ENCODE results near the gene RHAG.

RHAG gene

DNA sequence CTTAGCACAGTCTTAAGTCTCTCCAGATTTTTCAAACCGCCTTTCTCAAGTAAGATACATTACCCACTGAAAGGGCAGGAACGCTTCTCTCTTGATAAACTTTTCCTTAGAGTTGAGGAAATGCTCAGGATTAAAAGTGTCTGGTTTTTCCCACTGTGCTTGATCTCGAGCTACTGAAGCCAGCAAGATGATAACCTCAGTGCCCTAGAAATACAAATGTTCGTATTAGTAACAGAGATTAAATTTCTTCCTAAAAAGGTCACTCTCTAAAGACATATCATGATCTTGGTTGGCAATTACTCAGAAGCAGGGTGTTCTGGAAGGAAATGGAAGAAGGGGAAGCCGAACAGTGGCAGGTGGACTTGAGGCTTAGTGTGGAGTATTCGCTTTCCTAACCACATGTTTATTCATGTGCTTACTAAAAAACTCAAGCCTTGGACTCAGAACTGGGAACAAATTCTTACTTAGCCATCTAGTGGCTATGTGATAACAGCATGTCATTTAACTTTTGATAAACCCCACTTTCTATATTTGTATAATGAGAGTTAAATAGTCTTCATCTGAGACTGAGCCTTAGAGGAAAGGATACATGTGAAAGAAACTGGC lies 66.1 kb downstream of the RHAG start:
- no peak for DNase-seq (ENCODE audit: low read depth, low spot score)
- H3K27ac ChIP-seq, result no peak overlapping the region

GRCh38 chr6:49565855-49566254 lies 70.8 kb downstream of the RHAG start:
- peak overlapping the region; percentile 10 for H3K27ac ChIP-seq
- DNase-seq (ENCODE audit: low read depth, low spot score), result no peak

- DNase-seq (ENCODE audit: low read depth, low spot score), result no peak
- H3K27ac ChIP-seq, result peak overlapping the region; percentile 10
Observed at GRCh38 chr6:49565261-49565660, 71.4 kb downstream of the RHAG start.

GRCh38 chr6:49564552-49564951 lies 72.1 kb downstream of the RHAG start:
- no peak for DNase-seq (ENCODE audit: low read depth, low spot score)
- H3K27ac ChIP-seq, result no peak overlapping the region

DNA sequence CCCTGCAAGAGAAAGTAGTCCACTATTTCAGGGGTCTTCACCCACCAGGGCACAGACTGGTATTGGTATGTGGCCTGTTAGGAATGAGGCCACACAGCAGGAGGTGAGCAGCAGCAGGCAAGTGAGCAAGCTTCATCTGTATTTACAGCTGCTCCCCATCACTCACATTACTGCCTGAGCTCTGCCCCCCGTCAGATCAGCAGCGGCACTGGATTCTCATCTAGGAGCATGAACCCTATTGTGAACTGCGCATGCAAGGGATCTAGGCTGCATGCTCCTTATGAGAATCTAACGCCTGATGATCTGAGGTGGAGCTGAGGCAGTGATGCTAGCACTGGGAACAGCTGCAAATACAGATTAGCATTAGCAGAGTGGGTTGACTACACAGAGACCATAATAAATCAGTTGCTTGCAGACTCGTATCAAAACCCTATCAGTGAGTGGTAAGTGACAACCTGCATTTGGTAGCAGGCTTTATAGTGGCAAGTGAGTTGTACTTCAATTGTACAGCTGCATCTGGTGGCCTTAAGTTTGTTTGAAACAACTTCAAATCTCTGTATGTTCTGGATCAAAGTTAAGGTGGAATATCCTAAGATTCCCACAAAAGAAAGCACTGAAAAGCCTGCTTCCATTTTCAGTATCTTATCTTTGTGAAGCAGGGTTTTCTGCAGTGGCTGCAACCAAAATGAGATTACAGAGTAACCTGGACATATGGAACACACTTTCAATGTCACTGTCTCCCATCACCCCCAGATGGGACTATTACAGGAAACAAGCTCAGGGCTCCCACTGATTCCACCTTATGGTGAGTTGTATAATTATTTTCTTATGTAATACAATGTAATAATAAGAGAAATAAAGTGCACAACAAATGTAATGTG lies 73.4 kb downstream of the RHAG start:
- DNase-seq (ENCODE audit: low read depth, low spot score), result no peak
- peak overlapping the region; percentile 24 for H3K27ac ChIP-seq

- H3K27ac ChIP-seq, result peak overlapping the region; percentile 94
- no peak for DNase-seq (ENCODE audit: low read depth, low spot score)
Observed at GRCh38 chr6:49558238-49558637, 78.4 kb downstream of the RHAG start.

DNA sequence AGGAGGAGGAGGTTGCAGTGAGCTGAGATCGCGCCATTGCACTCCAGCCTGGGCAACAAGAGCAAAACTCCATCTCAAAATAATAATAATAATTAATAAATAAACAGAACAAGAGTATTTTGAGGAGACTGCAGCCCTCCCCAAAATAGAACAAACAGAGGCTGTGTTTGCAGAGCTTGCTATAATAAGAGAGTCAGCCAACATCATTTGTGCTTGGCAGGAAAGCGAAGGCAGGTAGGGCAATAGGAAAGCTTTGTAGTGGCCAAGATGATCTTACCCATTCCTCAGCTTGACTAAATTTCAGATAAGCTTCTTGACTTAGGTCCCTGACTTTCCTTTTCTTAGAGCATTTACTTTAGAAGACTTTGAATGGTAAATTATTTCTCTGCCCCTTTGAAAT lies 79.5 kb downstream of the RHAG start:
- no peak for DNase-seq (ENCODE audit: low read depth, low spot score)
- H3K27ac ChIP-seq, result peak overlapping the region; percentile 94

- H3K27ac ChIP-seq, result peak overlapping the region; percentile 94
Observed at GRCh38 chr6:49556429-49556837, 80.2 kb downstream of the RHAG start.

GRCh38 chr6:49555951-49556350 lies 80.7 kb downstream of the RHAG start:
- DNase-seq (ENCODE audit: low read depth, low spot score), result no peak
- H3K27ac ChIP-seq, result peak overlapping the region; percentile 94

More at GRCh38 chr6:49556429-49556837, 80.2 kb downstream of the RHAG start:
- DNase-seq (ENCODE audit: low read depth, low spot score), result peak; percentile 86
